HG02623 (cell line): ENCODE results near the gene SLC38A8.

Experiments
- ATAC-seq: cut with Tn5 transposase; IDR thresholded peaks from one replicate; pipeline ENCODE4 v1.9.1; 2021; ENCODE audit warnings: moderate library complexity; ENCODE audit not compliant: unreplicated experiment

Gene SLC38A8

GRCh38 chr16:84033251-84034195, 9.1 kb downstream of the SLC38A8 start:
- no peak for ATAC-seq

GRCh38 chr16:84032458-84033178, 10.0 kb downstream of the SLC38A8 start:
- ATAC-seq = no peak

- no peak for ATAC-seq
Measured at GRCh38 chr16:84031556-84031955, 11.0 kb downstream of the SLC38A8 start.

GRCh38 chr16:84029297-84030047, 13.1 kb downstream of the SLC38A8 start:
- no peak for ATAC-seq

GRCh38 chr16:84027625-84028024, 15.0 kb downstream of the SLC38A8 start:
- no peak for ATAC-seq

GRCh38 chr16:84026606-84027005, 16.0 kb downstream of the SLC38A8 start:
- no peak for ATAC-seq

GRCh38 chr16:84024854-84025253, 17.7 kb downstream of the SLC38A8 start:
- ATAC-seq = no peak

GRCh38 chr16:84022644-84023043, 20.0 kb downstream of the SLC38A8 start:
- ATAC-seq = no peak

GRCh38 chr16:84021488-84021887, 21.1 kb downstream of the SLC38A8 start:
- no peak for ATAC-seq

GRCh38 chr16:84020353-84020752, 22.2 kb downstream of the SLC38A8 start:
- ATAC-seq = no peak

GRCh38 chr16:84018710-84019109, 23.9 kb downstream of the SLC38A8 start:
- no peak for ATAC-seq

GRCh38 chr16:84016477-84016876, 26.1 kb downstream of the SLC38A8 start:
- no peak for ATAC-seq

- no peak for ATAC-seq
Measured at GRCh38 chr16:84015399-84015798, 27.2 kb downstream of the SLC38A8 start.

GRCh38 chr16:84014570-84015327, 27.8 kb downstream of the SLC38A8 start:
- no peak for ATAC-seq

- ATAC-seq = peak; percentile 66
Measured at GRCh38 chr16:84013787-84014569, 28.6 kb downstream of the SLC38A8 start.

GRCh38 chr16:84009282-84009681, 33.3 kb downstream of the SLC38A8 start:
- ATAC-seq = no peak

GRCh38 chr16:84007965-84008364, 34.6 kb downstream of the SLC38A8 start:
- no peak for ATAC-seq

- no peak for ATAC-seq
Measured at GRCh38 chr16:84007520-84007919, 35.1 kb downstream of the SLC38A8 start.

GRCh38 chr16:84005391-84005790, 37.2 kb downstream of the SLC38A8 start:
- no peak for ATAC-seq

GRCh38 chr16:84004442-84004841, 38.2 kb downstream of the SLC38A8 start:
- no peak for ATAC-seq
